NT2/D1 (cell line): Measurements from ENCODE around the gene ASIP.

Experiments
- DNase-seq: peaks from one replicate; pipeline ENCODE4 v3.0.0-alpha.2; 2011; ENCODE audit warnings: low read depth, low spot score
- H3K27me3 ChIP-seq: 2 replicates; pipeline ENCODE4 v1.6.0; 2011; ENCODE audit warnings: mild to moderate bottlenecking; ENCODE audit not compliant: insufficient read length, insufficient read depth
- H3K36me3 ChIP-seq: 2 replicates; pipeline ENCODE4 v1.6.1; 2011; ENCODE audit warnings: mild to moderate bottlenecking, low read length, mixed read lengths; ENCODE audit not compliant: insufficient read depth, insufficient read length
- H3K4me1 ChIP-seq: 2 replicates; pipeline ENCODE4 v1.5.1; 2011; ENCODE audit not compliant: insufficient read depth, insufficient read length
- H3K4me3 ChIP-seq: 2 replicates; pipeline ENCODE4 v1.5.1; 2011; ENCODE audit warnings: low read depth; ENCODE audit not compliant: insufficient read length
- H3K9ac ChIP-seq: 2 replicates; pipeline ENCODE4 v1.6.0; 2011; ENCODE audit warnings: low read depth; ENCODE audit not compliant: insufficient read length
- H3K9me3 ChIP-seq: 2 replicates; pipeline ENCODE4 v1.5.1; 2011; ENCODE audit warnings: mild to moderate bottlenecking, low read length; ENCODE audit not compliant: insufficient read depth
- SUZ12 ChIP-seq: IDR thresholded peaks from 2 replicates; pipeline ENCODE4 v1.6.1; 2011; ENCODE audit not compliant: insufficient read length, insufficient read depth; ENCODE audit errors: extremely low read depth
- YY1 ChIP-seq: IDR thresholded peaks from 2 replicates; pipeline ENCODE4 v1.6.1; 2011; ENCODE audit not compliant: insufficient read length, insufficient read depth
- ZNF274 ChIP-seq: IDR thresholded peaks from 2 replicates; pipeline ENCODE4 v1.6.1; 2011; ENCODE audit warnings: mild to moderate bottlenecking, low read depth, low read length

Gene ASIP

DNA sequence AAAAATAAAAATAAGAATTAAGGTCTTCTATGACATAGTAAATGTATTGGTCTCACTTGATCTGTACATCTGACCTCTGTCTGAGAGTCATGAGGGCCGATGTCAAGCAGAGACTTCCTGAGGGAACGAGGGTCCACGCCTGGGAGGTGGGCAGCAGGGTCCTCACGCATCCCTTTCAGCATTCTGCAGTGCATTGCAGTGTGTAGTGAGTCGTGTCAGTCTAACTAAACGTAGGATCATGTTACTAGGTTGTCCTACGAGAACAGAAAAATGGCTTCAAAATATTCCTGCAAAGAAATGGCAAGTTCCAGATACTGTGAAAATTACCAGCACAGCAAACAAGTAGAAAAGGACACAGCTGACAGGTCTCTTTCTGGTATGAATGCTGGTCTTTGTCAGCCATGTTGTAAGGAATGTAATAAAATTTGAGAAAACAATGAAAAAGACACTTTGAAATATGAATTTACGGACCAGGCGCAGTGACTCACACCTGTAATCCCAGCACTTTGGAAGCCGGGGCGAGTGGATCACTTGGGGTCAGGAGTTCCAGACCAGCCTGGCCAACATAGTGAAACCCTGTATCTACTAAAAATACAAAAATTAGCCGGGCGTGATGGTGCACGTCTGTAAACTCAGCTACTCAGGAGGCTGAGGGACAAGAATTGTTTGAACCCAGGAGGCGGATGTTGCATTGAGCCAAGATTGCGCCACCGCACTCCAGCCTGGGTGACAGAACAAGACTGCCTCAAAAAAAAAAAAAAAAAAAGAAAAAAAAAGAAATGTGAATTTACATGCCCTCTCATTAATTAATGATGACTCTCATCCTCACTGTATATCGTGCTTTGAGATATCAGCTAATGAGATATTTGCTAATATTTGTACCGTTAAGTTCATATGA lies 64.4 kb downstream of the ASIP start:
- TF ChIP-seq ZNF274 (no peak), SUZ12 (no peak), YY1 (no peak)
- H3K9ac ChIP-seq: no peak overlapping the region
- peaks cover 6% of the 10 kb centered on the region for H3K4me1 ChIP-seq
- no peak for DNase-seq
- no peaks in the 10 kb centered on the region for H3K9me3 ChIP-seq
- peaks cover 9% of the 10 kb centered on the region for H3K27me3 ChIP-seq
- H3K4me3 ChIP-seq: no peak overlapping the region
- peaks cover 16% of the 10 kb centered on the region for H3K36me3 ChIP-seq

- peaks cover 6% of the 10 kb centered on the region for H3K4me1 ChIP-seq
- TF ChIP-seq SUZ12 (no peak), YY1 (no peak), ZNF274 (no peak)
- H3K9me3 ChIP-seq: no peaks in the 10 kb centered on the region
- no peak overlapping the region for H3K4me3 ChIP-seq
- H3K36me3 ChIP-seq: no peaks in the 10 kb centered on the region
- DNase-seq: no peak
- no peak overlapping the region for H3K9ac ChIP-seq
- peaks cover 25% of the 10 kb centered on the region for H3K27me3 ChIP-seq
Observed at GRCh38 chr20:34309691-34310090, 68.5 kb downstream of the ASIP start.

DNA sequence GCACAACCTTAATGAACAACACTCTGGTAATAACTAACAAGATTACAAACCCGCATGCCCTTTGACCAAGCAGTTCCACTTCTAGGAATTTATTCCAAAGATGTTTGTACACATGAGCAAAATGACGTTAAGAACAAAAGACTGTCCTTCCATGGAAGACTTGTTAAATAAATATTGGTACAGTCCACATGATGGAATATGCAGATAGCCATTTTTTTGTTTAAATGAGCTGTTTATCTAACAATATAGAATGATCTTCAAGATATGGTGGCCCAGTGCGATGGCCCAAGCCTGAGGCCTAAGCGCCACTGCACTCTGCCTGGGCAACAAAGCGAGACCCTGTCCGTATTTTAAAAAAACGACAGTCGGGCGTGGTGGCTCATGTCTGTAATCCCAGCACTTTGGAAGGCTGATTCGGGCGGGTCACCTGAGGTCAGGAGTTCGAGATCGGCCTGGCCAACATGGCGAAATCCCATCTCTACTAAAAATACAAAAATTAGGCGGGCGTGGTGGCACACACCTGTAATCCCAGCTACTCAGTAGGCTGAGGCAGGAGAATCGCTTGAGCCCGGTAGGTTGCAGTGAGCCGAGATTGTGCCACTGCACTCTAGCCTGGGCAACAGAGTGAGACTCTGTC lies 69.4 kb downstream of the ASIP start:
- H3K4me3 ChIP-seq: peak overlapping the region; percentile 2
- no peaks in the 10 kb centered on the region for H3K9me3 ChIP-seq
- TF ChIP-seq YY1 (no peak), ZNF274 (no peak), SUZ12 (no peak)
- no peaks in the 10 kb centered on the region for H3K36me3 ChIP-seq
- no peak overlapping the region for H3K9ac ChIP-seq
- H3K4me1 ChIP-seq: peaks cover 6% of the 10 kb centered on the region
- peaks cover 25% of the 10 kb centered on the region for H3K27me3 ChIP-seq
- DNase-seq: no peak

DNA sequence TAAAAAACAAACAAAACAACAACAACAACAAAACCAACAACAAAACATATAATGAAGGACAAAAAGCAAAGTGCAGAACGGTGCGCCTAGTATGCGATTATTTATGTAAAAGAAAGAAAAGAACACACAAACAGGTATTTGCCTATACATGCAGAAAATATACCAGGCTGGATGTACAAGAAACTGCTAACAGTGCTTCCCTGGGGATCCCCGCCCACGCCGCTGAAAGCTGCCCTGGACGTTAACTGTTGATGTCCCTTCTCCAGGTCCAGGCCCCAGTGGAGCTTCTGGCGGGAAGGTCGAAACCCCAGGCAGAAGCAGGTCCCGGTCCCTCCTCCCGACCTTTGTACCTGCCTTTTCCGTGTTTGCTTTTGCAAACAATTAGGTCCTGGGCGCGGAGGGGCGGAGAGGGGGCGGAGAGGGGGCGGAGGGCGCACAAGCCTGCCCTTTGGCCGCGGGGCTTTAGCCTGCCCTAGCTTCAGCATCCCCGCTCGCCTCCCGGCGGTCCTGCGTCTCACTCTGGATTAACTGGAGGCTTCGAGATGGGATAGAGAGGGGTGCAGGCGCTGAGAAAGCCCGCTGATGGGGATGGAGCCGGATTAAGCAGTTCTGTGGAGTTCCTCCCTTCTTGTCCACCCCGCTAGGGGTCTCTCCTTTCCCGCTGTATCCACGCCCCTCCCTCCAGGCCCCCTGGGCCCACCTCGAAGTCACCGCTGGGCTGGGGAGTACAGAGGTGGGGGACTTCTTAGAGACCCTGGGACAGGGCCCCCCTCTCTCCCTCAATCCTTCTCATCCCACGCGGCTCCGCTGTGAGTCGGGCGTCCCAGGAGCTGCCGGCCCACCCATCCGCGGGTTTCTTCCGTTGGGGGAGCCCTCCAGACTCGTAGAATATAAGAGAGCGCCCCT lies 70.1 kb downstream of the ASIP start:
- Histone ChIP-seq H3K4me1 (peaks cover 6% of the 10 kb centered on the region), H3K9ac (peak overlapping the region; percentile 44), H3K4me3 (peak overlapping the region; percentile 22), H3K9me3 (no peaks in the 10 kb centered on the region), H3K27me3 (peaks cover 25% of the 10 kb centered on the region), H3K36me3 (no peaks in the 10 kb centered on the region)
- no peak for TF ChIP-seq SUZ12
- no peak for TF ChIP-seq YY1
- no peak for TF ChIP-seq ZNF274
- no peak for DNase-seq

GRCh38 chr20:34312024-34312460 lies 70.8 kb downstream of the ASIP start:
- peaks cover 25% of the 10 kb centered on the region for H3K27me3 ChIP-seq
- no peaks in the 10 kb centered on the region for H3K9me3 ChIP-seq
- H3K4me3 ChIP-seq: peak overlapping the region; percentile 22
- no peaks in the 10 kb centered on the region for H3K36me3 ChIP-seq
- H3K4me1 ChIP-seq: peaks cover 6% of the 10 kb centered on the region
- DNase-seq: no peak
- H3K9ac ChIP-seq: peak overlapping the region; percentile 59
- TF ChIP-seq YY1 (no peak), ZNF274 (no peak), SUZ12 (no peak)

- Histone ChIP-seq H3K9ac (no peak overlapping the region), H3K9me3 (no peaks in the 10 kb centered on the region), H3K4me1 (peaks cover 6% of the 10 kb centered on the region), H3K4me3 (peak overlapping the region; percentile 22), H3K36me3 (no peaks in the 10 kb centered on the region), H3K27me3 (peaks cover 25% of the 10 kb centered on the region)
- TF ChIP-seq ZNF274 (no peak), YY1 (no peak), SUZ12 (no peak)
- DNase-seq: peak; percentile 89
Observed at GRCh38 chr20:34312544-34313217, 71.5 kb downstream of the ASIP start.
